Loucy (cell line): ENCODE measurements around the gene UVRAG.

Experiments
- H2AFZ ChIP-seq: fragments of 200-600 bp; sonication (generic); 2 replicates; pipeline ENCODE4 v1.6.0; 2016; ENCODE audit warnings: antibody characterized with exemption, mild to moderate bottlenecking, low read length, moderate library complexity
- H3F3A ChIP-seq: fragments of 200-600 bp; 2 replicates; pipeline ENCODE4 v1.6.0; 2016; ENCODE audit warnings: antibody characterized with exemption, low read depth, mild to moderate bottlenecking
- H3K27me3 ChIP-seq: fragments of 200-600 bp; sonication (generic); 2 replicates; pipeline ENCODE4 v1.6.1; 2014; ENCODE audit warnings: low read length, mild to moderate bottlenecking; ENCODE audit not compliant: insufficient read depth, poor library complexity, severe bottlenecking
- H3K36me3 ChIP-seq: fragments of 200-600 bp; sonication (generic); 2 replicates; pipeline ENCODE4 v1.6.1; 2016; ENCODE audit warnings: low read length; ENCODE audit not compliant: insufficient read depth
- H3K4me1 ChIP-seq: fragments of 200-600 bp; sonication (generic); 2 replicates; pipeline ENCODE4 v1.5.1; 2014; ENCODE audit warnings: low read length, mild to moderate bottlenecking; ENCODE audit not compliant: insufficient read depth, poor library complexity, severe bottlenecking
- H3K4me2 ChIP-seq: fragments of 200-600 bp; sonication (generic); 2 replicates; pipeline ENCODE4 v1.6.0; 2014; ENCODE audit warnings: antibody characterized with exemption, low read length, low read depth, mild to moderate bottlenecking; ENCODE audit not compliant: poor library complexity, severe bottlenecking
- H3K4me3 ChIP-seq: fragments of 200-600 bp; sonication (generic); 2 replicates; pipeline ENCODE4 v1.5.1; 2014; ENCODE audit warnings: low read length, mild to moderate bottlenecking, mixed read lengths; ENCODE audit not compliant: poor library complexity, severe bottlenecking
- H3K79me2 ChIP-seq: fragments of 200-600 bp; sonication (generic); 2 replicates; pipeline ENCODE4 v1.6.1; 2014; ENCODE audit warnings: low read length; ENCODE audit not compliant: insufficient read depth
- H3K9ac ChIP-seq: fragments of 200-600 bp; sonication (generic); 2 replicates; pipeline ENCODE4 v1.6.0; 2014; ENCODE audit warnings: mild to moderate bottlenecking, low read depth, low read length, moderate library complexity; ENCODE audit not compliant: poor library complexity, severe bottlenecking
- H3K9me2 ChIP-seq: fragments of 200-600 bp; sonication (generic); replicated peaks from 2 replicates; pipeline ENCODE4 v1.6.1; 2016; ENCODE audit warnings: low read depth, low read length, mixed read lengths
- H3K9me3 ChIP-seq: fragments of 200-600 bp; sonication (generic); 2 replicates; pipeline ENCODE4 v1.6.1; 2014; ENCODE audit warnings: mild to moderate bottlenecking, antibody characterized with exemption, low read length, low read depth; ENCODE audit not compliant: insufficient read depth
- H4K20me1 ChIP-seq: fragments of 200-600 bp; sonication (generic); 2 replicates; pipeline ENCODE4 v1.6.0; 2014; ENCODE audit warnings: antibody characterized with exemption, low read length, mild to moderate bottlenecking; ENCODE audit not compliant: insufficient read depth, poor library complexity, severe bottlenecking
- EZH2phosphoT487 ChIP-seq: fragments of 200-600 bp; IDR thresholded peaks from 2 replicates; pipeline ENCODE4 v1.6.1; 2018; ENCODE audit warnings: antibody characterized with exemption, mild to moderate bottlenecking, moderate library complexity, borderline replicate concordance
- TF ChIP-seq, protein P1 (sequence below): fragments of 200-600 bp; sonication (generic); conservative IDR thresholded peaks from 2 replicates; pipeline ENCODE4 v1.5.1; 2014; ENCODE audit warnings: mild to moderate bottlenecking, antibody characterized with exemption, low read length

Gene UVRAG

DNA sequence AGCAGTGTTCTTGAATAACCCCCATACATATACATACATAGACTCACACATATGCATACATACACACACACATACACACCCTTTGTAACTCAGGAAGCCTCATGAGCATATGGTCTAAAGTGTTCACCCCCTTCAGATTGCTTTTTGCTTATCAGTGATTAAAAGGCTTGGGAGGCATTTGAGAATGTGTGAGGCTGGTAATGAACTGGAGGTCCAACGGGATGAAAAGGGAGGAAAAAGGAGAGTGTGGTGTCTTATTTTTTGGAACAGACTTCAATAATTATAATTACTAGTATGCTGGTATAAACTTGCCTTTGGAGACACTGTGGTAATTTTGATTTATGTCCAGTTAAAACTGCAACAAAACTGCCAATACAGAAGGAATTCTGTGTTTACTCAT is 124.5 kb downstream of the UVRAG start:
- H2AFZ ChIP-seq = no peak overlapping the region
- no peaks in the 10 kb centered on the region for H3F3A ChIP-seq
- H4K20me1 ChIP-seq = no peaks in the 10 kb centered on the region
- no peaks in the 10 kb centered on the region for H3K9me3 ChIP-seq
- H3K27me3 ChIP-seq = no peaks in the 10 kb centered on the region
- no peak overlapping the region for H3K9ac ChIP-seq
- no peak overlapping the region for H3K4me2 ChIP-seq
- H3K9me2 ChIP-seq = no peaks in the 10 kb centered on the region
- no peaks in the 10 kb centered on the region for H3K36me3 ChIP-seq
- no peaks in the 10 kb centered on the region for H3K4me1 ChIP-seq
- no peaks in the 10 kb centered on the region for H3K79me2 ChIP-seq
- no peak overlapping the region for H3K4me3 ChIP-seq
- TF ChIP-seq, protein P1, sequence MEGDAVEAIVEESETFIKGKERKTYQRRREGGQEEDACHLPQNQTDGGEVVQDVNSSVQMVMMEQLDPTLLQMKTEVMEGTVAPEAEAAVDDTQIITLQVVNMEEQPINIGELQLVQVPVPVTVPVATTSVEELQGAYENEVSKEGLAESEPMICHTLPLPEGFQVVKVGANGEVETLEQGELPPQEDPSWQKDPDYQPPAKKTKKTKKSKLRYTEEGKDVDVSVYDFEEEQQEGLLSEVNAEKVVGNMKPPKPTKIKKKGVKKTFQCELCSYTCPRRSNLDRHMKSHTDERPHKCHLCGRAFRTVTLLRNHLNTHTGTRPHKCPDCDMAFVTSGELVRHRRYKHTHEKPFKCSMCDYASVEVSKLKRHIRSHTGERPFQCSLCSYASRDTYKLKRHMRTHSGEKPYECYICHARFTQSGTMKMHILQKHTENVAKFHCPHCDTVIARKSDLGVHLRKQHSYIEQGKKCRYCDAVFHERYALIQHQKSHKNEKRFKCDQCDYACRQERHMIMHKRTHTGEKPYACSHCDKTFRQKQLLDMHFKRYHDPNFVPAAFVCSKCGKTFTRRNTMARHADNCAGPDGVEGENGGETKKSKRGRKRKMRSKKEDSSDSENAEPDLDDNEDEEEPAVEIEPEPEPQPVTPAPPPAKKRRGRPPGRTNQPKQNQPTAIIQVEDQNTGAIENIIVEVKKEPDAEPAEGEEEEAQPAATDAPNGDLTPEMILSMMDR = no peak
- TF ChIP-seq EZH2phosphoT487 = no peak

- H3K27me3 ChIP-seq = no peaks in the 10 kb centered on the region
- no peaks in the 10 kb centered on the region for H3K79me2 ChIP-seq
- H3K36me3 ChIP-seq = no peaks in the 10 kb centered on the region
- no peaks in the 10 kb centered on the region for H4K20me1 ChIP-seq
- no peaks in the 10 kb centered on the region for H3K9me2 ChIP-seq
- no peak for TF ChIP-seq EZH2phosphoT487
- TF ChIP-seq, protein P1 = no peak
- no peaks in the 10 kb centered on the region for H3K9me3 ChIP-seq
- no peak overlapping the region for H2AFZ ChIP-seq
- no peak overlapping the region for H3K4me2 ChIP-seq
- no peaks in the 10 kb centered on the region for H3K4me1 ChIP-seq
- H3K4me3 ChIP-seq = no peak overlapping the region
- no peaks in the 10 kb centered on the region for H3F3A ChIP-seq
- H3K9ac ChIP-seq = no peak overlapping the region
Observed at GRCh38 chr11:75939992-75940391, 125.0 kb downstream of the UVRAG start.

DNA sequence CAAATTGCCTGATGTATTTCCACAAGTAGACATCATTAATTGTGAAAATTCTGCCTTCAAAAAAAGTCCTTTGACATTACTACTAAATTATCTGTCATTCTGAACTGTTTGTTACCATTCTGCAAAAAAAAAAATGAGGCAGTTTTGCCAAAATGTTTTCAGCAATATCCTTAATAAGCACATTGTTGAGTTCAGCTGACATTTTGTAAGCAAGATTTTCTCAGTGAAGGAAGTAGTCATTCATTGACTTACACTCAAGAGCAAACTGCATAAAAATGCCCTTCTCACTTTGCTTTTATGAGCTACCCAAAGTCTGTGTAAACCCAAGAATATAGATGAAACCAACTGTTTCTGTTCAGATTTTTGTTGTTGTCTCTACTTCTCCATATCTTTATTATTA is 125.9 kb downstream of the UVRAG start:
- Histone ChIP-seq H3K4me3 (no peak overlapping the region), H4K20me1 (no peaks in the 10 kb centered on the region), H2AFZ (no peak overlapping the region), H3K9ac (no peak overlapping the region), H3F3A (no peaks in the 10 kb centered on the region), H3K4me1 (peaks cover 7% of the 10 kb centered on the region), H3K79me2 (no peaks in the 10 kb centered on the region), H3K36me3 (no peaks in the 10 kb centered on the region), H3K9me3 (no peaks in the 10 kb centered on the region), H3K9me2 (no peaks in the 10 kb centered on the region), H3K4me2 (no peak overlapping the region), H3K27me3 (no peaks in the 10 kb centered on the region)
- TF ChIP-seq, protein P1 = no peak
- TF ChIP-seq EZH2phosphoT487 = no peak
